NCI-H82 (cell line): ENCODE data around the gene FAM234B.
"Not testable (repeated sequence)": the region's sequence is repeated elsewhere in the genome, so short reads cannot be mapped to it uniquely, and the experiment has no call there.

Experiments used
- DNase-seq: peaks from one replicate; lab custom pipeline; 2025; lab: John Stamatoyannopoulos, UW

Gene FAM234B

DNA sequence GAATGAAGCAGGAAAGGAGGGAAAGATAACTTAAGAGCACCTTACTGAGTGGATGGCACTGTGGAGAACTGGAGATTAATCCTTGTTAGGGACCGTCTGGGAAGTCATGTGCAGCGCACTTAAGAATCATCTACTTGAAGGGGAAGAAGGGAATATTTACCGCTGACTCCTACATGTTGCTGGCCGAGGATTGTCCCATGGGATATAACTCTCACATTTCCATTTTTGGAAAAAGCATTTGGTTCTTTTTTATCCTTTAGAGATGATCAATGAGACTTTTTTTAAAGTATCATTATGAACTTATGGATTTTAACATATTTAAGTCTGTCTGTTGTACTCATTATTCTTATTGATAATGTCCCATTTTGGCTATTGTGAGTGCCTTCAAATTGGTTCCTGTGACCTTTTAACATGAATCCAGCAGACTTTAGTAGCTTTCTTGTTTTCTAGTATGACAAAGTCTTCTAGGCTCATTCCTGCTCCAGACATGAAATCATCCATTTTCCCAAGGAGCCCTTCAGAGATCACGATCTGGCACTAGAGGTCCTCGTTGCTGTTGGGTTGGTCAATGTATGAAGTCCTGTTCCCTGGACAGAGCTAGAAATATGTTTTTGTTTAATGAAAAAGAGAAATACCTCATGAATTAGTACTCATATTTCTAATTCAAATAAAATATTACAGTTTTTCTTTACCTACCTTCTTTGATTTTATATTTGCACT is 20.2 kb upstream of the FAM234B start:
- DNase-seq: no peak

DNA sequence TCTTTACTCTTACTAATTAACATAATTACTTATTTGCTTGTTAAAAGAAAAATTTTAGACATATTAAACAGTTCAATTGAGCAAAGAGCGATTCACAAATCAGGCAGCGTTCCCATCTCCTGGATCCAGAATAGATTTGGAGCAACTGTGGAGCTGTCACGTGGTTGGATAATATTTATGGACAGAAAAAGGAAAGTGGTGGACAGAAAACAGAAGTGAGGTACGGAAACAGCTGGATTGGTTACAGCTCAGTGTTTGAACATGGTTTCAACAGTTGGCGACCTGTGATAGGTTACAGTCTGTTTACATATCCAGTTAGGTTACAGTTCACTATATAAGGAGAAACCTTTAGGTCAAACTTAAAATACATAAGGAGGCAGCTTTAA is 19.7 kb upstream of the FAM234B start:
- no peak for DNase-seq

GRCh38 chr12:13026286-13026685 is 17.9 kb upstream of the FAM234B start:
- DNase-seq: no peak

- DNase-seq: no peak
These were observed 17.1 kb upstream of the FAM234B start for GRCh38 chr12:13027032-13027431.

- no peak for DNase-seq
These were observed 16.7 kb upstream of the FAM234B start for GRCh38 chr12:13027508-13027907.

DNA sequence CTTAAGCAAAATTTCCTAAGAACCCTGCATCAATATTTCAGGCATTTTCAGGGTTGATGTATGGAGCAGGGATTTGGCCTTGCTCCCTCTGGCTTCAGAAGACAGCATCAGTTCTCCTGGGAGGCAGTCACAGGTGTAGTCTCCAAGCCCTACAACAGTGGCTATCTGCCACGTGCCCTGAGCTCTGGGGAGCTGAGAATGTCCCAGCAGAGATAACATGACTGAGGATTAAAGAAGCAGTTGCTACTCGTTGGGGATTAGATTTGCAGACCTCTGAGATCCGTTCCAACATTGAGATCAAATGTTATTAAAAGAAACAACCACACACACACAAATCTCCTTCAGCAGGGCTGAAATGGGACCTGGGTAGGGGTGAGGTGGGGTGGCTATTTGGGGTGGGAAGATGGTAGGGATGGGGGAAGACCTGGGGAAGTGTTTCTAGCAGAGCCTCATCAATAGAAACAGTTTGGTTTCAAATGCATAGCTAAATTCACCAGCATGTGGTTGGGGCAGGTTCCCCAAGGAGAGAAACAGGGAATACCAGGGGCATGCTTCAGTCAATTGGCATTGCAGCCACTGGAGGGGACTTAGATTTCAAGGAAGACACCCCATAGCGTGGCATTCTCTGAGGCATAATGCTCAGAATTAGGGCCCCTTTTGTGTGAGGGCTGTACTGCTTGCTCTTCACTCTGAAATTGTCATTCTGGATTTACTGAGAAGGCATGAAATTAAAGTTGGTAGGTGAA is 15.2 kb upstream of the FAM234B start:
- DNase-seq: peak; percentile 86

GRCh38 chr12:13030541-13031291 is 13.5 kb upstream of the FAM234B start:
- DNase-seq: peak; percentile 95

- DNase-seq: no peak
These were observed 12.0 kb upstream of the FAM234B start for GRCh38 chr12:13032164-13032563.

- DNase-seq: no peak
These were observed 10.7 kb upstream of the FAM234B start for GRCh38 chr12:13033476-13033875.

DNA sequence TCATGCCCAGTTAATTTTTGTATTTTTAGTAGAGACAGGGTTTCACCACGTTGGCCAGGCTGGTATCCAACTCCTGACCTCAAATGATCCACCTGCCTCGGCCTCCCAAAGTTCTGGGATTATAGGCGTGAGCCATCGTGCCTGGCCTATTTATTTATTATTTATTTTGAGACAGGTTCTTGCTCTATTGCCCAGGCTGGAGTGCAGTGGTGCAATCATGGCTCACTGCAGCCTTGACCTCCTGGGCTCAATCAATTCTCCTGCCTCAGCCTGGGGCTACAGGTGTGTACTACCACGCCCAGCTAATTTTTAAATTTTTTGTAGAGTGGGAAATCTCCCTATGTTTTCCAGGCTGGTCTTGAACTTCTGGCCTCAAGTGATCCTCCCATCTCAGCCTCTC is 8.8 kb upstream of the FAM234B start:
- not testable (repeated sequence) for DNase-seq

GRCh38 chr12:13036881-13037280 is 7.3 kb upstream of the FAM234B start:
- DNase-seq: no peak

DNA sequence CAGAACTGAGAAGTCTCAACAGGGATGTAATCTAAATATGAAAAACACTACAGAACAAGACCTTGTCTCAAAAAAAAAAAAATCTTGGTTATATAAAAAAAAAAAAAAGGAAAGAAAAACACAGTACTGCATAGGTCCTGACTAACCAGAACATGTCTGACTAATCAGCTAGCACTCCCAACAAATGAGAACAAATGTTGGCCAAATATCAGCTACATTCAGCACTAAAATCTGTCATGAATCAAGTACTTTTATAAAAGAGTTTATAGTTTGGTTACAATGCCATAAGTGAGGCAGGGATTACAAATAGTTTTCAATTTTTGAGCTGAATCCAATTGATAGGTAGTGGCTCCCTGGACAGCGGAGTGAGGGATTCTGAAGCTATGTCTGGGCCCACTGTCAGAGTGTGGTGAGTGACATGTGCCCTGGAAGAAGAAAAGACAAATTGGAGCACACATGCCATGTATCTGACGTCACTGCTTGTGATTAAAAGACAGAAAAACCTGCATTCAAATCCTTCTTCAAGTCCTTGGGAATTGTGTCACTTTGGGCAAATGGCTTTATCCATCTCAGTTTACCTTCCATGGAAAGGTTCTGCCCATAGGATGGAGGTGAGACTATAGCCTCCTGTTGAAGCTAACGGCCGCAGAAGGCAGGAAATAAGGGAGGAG is 5.6 kb upstream of the FAM234B start:
- no peak for DNase-seq

DNA sequence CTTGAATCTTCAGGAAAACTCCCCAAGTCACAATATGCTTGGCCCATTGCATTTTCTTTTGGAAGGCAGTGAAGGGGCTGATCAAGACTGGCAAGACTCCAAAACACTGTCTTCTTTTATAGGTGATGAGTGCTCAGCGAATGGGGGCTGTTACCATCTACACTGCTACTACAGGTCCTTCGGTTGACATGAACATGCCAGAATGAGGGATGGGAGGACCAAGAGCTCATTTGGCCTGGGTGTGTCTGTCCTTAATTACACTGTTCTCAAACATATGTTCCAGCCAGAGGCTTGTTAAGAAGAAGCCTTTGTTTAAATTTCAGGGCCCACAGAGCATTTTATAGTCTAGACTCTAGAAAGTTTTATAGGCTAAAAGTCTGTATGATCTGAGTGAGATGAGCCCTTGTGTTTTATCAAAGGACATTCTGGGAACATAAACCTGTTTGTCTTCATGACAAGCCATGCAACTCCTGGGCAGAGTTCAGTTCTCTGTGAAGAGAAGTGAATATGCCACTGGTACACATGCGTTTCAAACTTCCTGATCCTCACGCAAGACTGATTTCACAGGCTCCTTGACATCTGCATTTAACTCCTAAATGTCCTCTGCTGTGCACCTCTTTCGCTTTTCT is 4.7 kb upstream of the FAM234B start:
- DNase-seq: peak; percentile 39

GRCh38 chr12:13041224-13041623 is 3.0 kb upstream of the FAM234B start:
- DNase-seq: no peak

DNA sequence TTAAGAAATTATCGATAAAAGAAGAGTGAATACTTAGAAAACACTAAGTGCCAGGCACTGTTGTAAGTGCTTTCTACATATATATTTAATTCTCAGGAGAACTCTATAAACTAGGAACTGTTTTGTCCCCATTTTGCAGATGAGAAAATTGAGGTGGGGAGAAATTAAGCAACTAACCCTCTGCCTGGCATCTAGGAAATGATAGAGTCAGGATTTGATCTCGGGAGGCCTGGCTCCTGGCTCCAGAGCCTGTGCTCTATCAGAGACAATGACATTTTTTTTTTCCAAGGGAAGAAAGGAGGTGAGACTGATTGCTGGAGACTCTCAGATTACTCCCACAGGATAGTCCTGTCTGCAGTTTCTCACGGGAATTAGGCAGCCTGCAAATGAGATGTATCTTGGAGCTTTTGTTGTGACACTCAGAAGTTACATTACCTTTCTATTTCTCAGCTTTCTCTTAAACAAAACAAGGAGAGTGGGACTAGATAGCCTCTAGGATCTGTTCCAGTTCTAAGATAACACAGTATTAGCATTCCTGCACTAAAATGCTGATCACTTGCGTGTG is 1.4 kb upstream of the FAM234B start:
- no peak for DNase-seq

GRCh38 chr12:13044906-13045299 is 722 bp downstream of the FAM234B start:
- DNase-seq: no peak

DNA sequence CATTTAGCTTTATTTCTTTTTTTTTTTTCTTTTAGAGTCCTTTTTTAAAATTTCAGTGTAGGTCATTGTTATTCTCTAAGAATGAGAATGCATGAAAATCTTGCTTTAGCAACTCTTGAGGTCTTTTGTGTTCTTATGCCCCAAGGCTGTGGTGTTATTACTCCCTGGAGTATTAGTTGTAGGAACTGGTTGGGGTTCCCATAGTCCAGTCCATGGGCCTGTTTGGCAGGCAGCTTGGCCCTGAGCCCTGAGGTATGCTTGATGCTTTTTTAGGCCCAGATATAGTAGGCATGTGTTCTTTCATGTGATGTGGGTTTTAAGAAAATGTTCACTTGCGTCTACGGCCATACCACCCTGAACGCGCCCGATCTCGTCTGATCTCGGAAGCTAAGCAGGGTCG is 1.6 kb downstream of the FAM234B start:
- DNase-seq: no peak

DNA sequence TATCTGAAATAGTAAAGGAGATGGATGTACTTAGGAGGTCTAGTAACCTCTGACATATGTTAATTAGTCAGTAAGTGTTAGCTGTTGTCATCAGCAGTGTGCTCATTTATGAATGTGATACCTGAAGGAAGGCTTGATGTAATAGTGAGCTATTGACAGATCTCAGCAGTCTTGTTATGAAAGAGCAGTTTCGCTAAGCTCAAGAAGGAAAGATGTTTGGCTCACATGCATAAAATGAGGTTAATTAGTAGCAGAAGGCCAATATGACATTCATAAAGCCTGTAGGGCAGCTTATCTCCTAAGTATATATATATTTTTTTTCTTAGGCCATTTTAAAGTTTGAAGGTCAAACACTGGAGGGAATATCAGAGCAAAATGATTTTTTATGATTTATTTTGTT is 2.8 kb downstream of the FAM234B start:
- DNase-seq: peak; percentile 27

DNA sequence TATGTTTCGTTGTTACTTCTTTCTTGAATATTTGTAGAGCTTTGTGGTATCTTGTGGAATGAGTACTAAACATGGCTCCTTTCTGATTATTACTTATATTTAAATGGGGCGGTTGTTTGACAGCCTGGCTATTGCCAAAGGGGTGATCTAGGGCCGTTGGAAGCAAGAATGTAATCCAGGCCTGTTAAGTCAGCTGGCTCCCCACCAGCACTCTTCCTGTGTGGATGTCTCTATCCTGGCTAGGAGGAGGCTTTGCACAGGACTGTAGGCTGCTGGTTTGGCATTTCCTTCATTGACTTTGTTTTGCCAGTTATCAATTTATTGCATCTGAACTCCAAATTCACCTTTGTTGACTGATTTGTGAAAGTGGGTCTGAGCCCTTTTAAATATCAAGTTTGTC is 5.6 kb downstream of the FAM234B start:
- peak; percentile 39 for DNase-seq

DNA sequence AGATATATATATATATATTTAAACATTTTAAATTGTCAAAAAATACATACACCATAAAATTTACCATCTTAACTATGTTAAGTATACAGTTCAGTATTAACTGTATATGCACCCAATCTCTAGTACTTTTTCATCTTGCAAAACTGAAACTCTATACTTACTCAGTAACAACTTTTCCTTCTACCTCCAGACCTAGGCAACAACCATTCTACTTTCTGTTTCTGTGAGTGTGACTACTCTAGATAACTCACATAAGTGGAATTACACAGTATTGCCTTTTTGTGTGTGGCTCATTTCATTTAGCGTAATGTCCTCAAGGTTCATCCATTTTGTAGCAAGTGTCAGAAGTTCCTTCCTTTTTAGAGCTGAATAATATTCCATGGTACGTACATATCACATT is 8.2 kb downstream of the FAM234B start:
- DNase-seq: no peak

DNA sequence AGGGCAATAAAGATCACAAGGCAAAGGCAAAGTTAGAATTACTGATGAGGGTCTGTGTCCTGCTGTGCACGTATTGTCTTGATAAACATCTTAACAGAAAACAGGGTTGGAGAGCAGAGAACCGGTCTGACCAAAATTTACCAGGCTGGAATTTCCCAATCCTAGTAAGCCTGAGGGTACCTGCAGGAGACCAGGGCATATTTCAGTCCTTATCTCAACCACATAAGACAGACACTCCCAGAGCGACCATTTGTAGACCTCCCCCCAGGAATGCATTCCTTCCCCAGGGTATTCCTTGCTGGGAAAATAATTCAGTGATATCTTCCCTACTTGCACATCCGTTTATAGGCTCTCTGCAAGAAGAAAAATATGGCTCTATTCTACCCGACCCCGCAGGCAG is 9.4 kb downstream of the FAM234B start:
- not testable (repeated sequence) for DNase-seq

DNA sequence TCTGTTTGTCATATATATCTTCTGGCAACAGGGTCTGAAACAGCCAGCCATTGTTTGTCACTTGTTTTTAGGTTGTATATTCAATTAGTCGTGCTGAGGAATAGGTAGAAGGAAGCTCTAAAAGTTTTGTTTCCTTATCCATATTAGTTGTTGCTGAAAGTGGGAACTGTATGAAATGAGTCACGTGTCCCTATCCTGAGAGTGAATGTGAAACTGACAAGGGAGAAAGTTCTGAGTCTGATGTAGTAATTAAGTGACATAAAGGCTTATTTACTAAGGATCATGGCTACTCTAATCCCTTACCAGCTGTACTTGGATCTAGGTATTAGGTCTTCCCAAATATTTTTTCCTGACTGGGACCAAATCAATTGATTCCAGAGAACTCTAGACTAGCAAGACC is 16.4 kb downstream of the FAM234B start:
- peak; percentile 76 for DNase-seq
